Epithelial cell of esophagus (primary cell): ENCODE results near the gene MRC2.
A peak's percentile ranks its signal among the peaks of the same experiment; 100 is the strongest.
"Not testable (repeated sequence)": the region's sequence is repeated elsewhere in the genome, so short reads cannot be mapped to it uniquely, and the experiment has no call there.

ENCODE experiments used
- DNase-seq: peaks from one replicate; pipeline ENCODE4 v3.0.0; 2010; ENCODE audit warnings: low read depth
- H3K4me3 ChIP-seq: 2 replicates; pipeline ENCODE4 v1.5.1; 2011; ENCODE audit warnings: mild to moderate bottlenecking, low read length, control low read depth
- CTCF ChIP-seq: IDR thresholded peaks from 2 replicates; pipeline ENCODE4 v1.5.1; 2011; ENCODE audit warnings: low read depth, mild to moderate bottlenecking, low read length, control low read depth, inconsistent platforms; ENCODE audit not compliant: insufficient read depth; ENCODE audit errors: missing control alignments

MRC2 gene

GRCh38 chr17:62627219-62627903 lies at the start of gene MRC2:
Gene MRC2, plus strand, starts transcription at chr17:62627670. Its CDS starts 133 bp downstream, at chr17:62627803.
- TF ChIP-seq CTCF: no peak
- DNase-seq: peak; percentile 68

GRCh38 chr17:62578757-62579487 lies 48.5 kb upstream of the MRC2 start:
- no peak overlapping the region for H3K4me3 ChIP-seq
- DNase-seq: no peak
- no peak for TF ChIP-seq CTCF

More at GRCh38 chr17:62627219-62627903, at the start of gene MRC2:
- H3K4me3 ChIP-seq: peak within 1 kb of the TSS; percentile 53

GRCh38 chr17:62580947-62581346 lies 46.5 kb upstream of the MRC2 start:
- DNase-seq: no peak
- no peak overlapping the region for H3K4me3 ChIP-seq
- TF ChIP-seq CTCF: no peak

- TF ChIP-seq CTCF: no peak
- H3K4me3 ChIP-seq: no peak overlapping the region
- DNase-seq: no peak
Observed at GRCh38 chr17:62581764-62582163, 45.7 kb upstream of the MRC2 start.

GRCh38 chr17:62587554-62587953 lies 39.9 kb upstream of the MRC2 start:
- DNase-seq: no peak
- H3K4me3 ChIP-seq: no peak overlapping the region
- no peak for TF ChIP-seq CTCF

- DNase-seq: no peak
- H3K4me3 ChIP-seq: no peak overlapping the region
- TF ChIP-seq CTCF: no peak
Observed at GRCh38 chr17:62588109-62588508, 39.4 kb upstream of the MRC2 start.

- no peak for TF ChIP-seq CTCF
- DNase-seq: no peak
- no peak overlapping the region for H3K4me3 ChIP-seq
Observed at GRCh38 chr17:62591333-62591732, 36.1 kb upstream of the MRC2 start.

GRCh38 chr17:62591822-62592221 lies 35.6 kb upstream of the MRC2 start:
- H3K4me3 ChIP-seq, DNase-seq: not testable (repeated sequence)
